Mesothelial cell of epicardium (in vitro differentiated cells): ENCODE results near the gene PAQR5. TPM values are rescaled to one million over a fixed set of nuclear protein-coding genes. Genes with fewer than 3 reads are reported as not detected.

Experiments
- DNase-seq, 2 experiments: peaks; one replicate each; pipeline ENCODE4 v3.0.0; 2021; ENCODE audit warnings: low spot score in 2 of 2; ENCODE audit not compliant: unreplicated experiment in 2 of 2
- H3K27ac Mint-ChIP-seq: 2 replicates; pipeline ENCODE4 v1.8.0; 2021; ENCODE audit warnings: mixed read lengths
- H3K27me3 Mint-ChIP-seq: 2 replicates; pipeline ENCODE4 v1.8.0; 2021; ENCODE audit warnings: low read depth, mixed read lengths
- H3K36me3 Mint-ChIP-seq: 2 replicates; pipeline ENCODE4 v1.8.0; 2021; ENCODE audit warnings: mixed read lengths
- H3K4me1 Mint-ChIP-seq: 2 replicates; pipeline ENCODE4 v1.8.0; 2021; ENCODE audit warnings: mixed read lengths
- H3K4me3 Mint-ChIP-seq: 2 replicates; pipeline ENCODE4 v1.8.0; 2021; ENCODE audit warnings: mild to moderate bottlenecking, moderate library complexity, mixed read lengths
- H3K9me3 Mint-ChIP-seq: 2 replicates; pipeline ENCODE4 v1.8.0; 2021; ENCODE audit warnings: mixed read lengths
- total RNA-seq: library from RNA; stranded (reverse); gene quantifications from 3 replicates; pipeline ENCODE4 v1.2.1, GENCODE V29; 2021
- TF ChIP-seq, protein P1 (sequence below): fragments of 200-600 bp; sonication (generic); IDR thresholded peaks from one replicate; pipeline ENCODE4 v1.5.0; 2021; ENCODE audit warnings: antibody characterized with exemption; ENCODE audit not compliant: unreplicated experiment

PAQR5 gene
- total RNA-seq, 1 donor from 2014 or later, result 1.2 TPM

DNA sequence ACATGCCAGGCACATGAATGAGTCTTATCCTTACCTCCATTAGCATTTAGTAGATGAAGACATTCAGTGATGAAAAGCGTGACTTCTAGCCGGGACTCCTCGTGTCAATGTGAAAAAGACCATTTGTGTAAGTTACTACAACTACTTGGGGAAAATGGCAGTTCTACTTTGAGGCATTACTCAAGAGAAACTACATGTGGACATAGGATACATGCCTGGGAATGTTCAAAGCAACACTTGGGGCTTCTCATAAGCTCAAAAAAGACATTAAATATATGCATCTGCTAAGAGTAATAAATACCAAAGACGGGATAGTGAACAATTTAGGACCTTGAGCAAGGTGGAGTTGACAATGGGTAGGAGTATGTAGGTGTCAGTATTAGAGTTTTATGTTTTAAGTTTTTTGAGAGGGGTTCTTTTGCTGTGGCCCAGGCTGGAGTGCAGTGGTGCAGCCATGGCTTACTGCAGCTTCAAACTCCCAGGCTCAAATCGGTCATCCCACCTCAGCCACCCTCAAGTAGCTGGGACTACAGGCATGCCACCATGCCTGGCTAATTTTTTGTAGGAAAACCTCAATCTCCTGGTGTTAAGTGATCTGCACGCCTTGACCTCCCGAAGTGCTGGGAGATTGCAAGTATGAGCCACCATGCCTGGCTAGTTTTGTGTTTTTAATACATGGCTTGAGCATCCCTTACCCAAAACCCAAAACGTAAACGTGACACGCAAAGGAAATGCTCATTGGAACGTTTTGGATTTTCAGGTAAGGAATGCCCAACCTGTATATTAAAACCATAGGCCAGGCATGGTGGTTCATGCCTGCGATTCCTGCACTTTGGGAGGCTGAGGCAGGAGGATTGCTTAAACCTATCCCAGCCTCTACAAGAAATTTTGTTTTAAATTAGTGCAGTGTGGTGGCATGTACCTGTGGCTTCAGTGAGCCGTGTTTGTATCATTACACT, 157.8 kb downstream of the PAQR5 start:
- peaks cover 15% of the 10 kb centered on the region for H3K36me3 Mint-ChIP-seq
- TF ChIP-seq, protein P1, sequence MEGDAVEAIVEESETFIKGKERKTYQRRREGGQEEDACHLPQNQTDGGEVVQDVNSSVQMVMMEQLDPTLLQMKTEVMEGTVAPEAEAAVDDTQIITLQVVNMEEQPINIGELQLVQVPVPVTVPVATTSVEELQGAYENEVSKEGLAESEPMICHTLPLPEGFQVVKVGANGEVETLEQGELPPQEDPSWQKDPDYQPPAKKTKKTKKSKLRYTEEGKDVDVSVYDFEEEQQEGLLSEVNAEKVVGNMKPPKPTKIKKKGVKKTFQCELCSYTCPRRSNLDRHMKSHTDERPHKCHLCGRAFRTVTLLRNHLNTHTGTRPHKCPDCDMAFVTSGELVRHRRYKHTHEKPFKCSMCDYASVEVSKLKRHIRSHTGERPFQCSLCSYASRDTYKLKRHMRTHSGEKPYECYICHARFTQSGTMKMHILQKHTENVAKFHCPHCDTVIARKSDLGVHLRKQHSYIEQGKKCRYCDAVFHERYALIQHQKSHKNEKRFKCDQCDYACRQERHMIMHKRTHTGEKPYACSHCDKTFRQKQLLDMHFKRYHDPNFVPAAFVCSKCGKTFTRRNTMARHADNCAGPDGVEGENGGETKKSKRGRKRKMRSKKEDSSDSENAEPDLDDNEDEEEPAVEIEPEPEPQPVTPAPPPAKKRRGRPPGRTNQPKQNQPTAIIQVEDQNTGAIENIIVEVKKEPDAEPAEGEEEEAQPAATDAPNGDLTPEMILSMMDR, result no peak
- H3K27ac Mint-ChIP-seq, result no peak overlapping the region
- no peaks in the 10 kb centered on the region for H3K9me3 Mint-ChIP-seq
- no peak for DNase-seq
- H3K27me3 Mint-ChIP-seq, result no peaks in the 10 kb centered on the region
- H3K4me3 Mint-ChIP-seq, result no peak overlapping the region
- H3K4me1 Mint-ChIP-seq, result peaks cover 37% of the 10 kb centered on the region

Other genes with a start within 250 kb of the PAQR5 start
- gene GLCE, start 138.3 kb upstream of the PAQR5 start, total RNA-seq, result 19.6 to 22.0 TPM (median 19.7 TPM) in 3 replicates
- gene KIF23, start 115.4 kb downstream of the PAQR5 start, total RNA-seq, result 37.8 to 43.5 TPM (median 38.7 TPM) in 3 replicates
- gene RPLP1, start 153.9 kb downstream of the PAQR5 start, total RNA-seq, result 1,296 to 1,333 TPM (median 1,329 TPM) in 3 replicates